Stimulated activated naive B cell treated with anti-CD40 and anti-IgM and Interleukin-4, amounts not matched to agents 10 μg/mL and 1 μg/mL and 100 μg/mL, for 72 hours (primary cell): ENCODE measurements around the gene ITPKB.
"Not testable (repeated sequence)": the region's sequence is repeated elsewhere in the genome, so short reads cannot be mapped to it uniquely, and the experiment has no call there.

Source experiments
- ATAC-seq, 2 donors: fragments of 150-1000 bp; cut with Tn5 transposase; replicated peaks; 2 replicates each; pipeline ENCODE4 v1.10.0; 2021; ENCODE audit warnings: moderate library complexity in 1 of 2
- DNase-seq: peaks from one replicate; pipeline ENCODE4 v3.0.0; 2021
- H3K27ac Mint-ChIP-seq: one replicate; pipeline ENCODE4 v1.8.0; 2022; ENCODE audit warnings: mild to moderate bottlenecking, mixed read lengths
- H3K27me3 Mint-ChIP-seq, 2 donors: one replicate each; pipeline ENCODE4 v1.8.0; 2022; ENCODE audit warnings: mixed read lengths in 2 of 2
- H3K36me3 Mint-ChIP-seq, 2 donors: one replicate each; pipeline ENCODE4 v1.8.0; 2022; ENCODE audit warnings: mixed read lengths in 2 of 2, mild to moderate bottlenecking in 1 of 2
- H3K4me1 Mint-ChIP-seq, 2 donors: one replicate each; pipeline ENCODE4 v1.8.0; 2022; ENCODE audit warnings: mixed read lengths in 2 of 2, mild to moderate bottlenecking in 1 of 2
- H3K4me3 Mint-ChIP-seq, 2 donors: one replicate each; pipeline ENCODE4 v1.8.0; 2022; ENCODE audit warnings: mild to moderate bottlenecking in 2 of 2, mixed read lengths in 2 of 2, moderate library complexity in 1 of 2
- H3K9me3 Mint-ChIP-seq, 2 donors: one replicate each; pipeline ENCODE4 v1.8.0; 2022; ENCODE audit warnings: mixed read lengths in 2 of 2, mild to moderate bottlenecking in 1 of 2

Gene ITPKB

DNA sequence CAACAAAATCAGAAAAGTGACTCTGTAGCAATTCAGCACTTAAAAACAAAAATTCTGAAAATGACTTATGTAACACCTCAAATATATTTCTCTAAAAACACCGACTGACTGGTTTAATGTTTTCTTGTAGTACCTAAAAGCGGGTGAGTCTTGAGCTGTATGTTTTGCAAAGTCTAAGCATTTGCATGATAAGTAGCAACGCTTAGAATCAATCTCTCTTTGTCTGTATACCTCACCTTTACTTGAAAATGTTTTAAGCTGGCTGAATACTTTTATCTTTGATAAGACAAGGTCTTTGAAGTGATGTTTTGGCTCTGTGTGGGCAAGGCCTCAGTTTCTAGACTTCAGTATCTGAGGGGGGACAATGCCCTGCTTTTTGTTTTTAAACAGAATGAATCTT lies 8.2 kb downstream of the ITPKB start:
- no peaks in the 10 kb centered on the region for H3K9me3 Mint-ChIP-seq
- H3K27ac Mint-ChIP-seq = peak overlapping the region; percentile 88
- DNase-seq (no peak), ATAC-seq (no peak)
- H3K4me1 Mint-ChIP-seq = peaks cover 72 to 95% of the 10 kb centered on the region in 2 donors
- H3K27me3 Mint-ChIP-seq = no peaks in the 10 kb centered on the region
- H3K4me3 Mint-ChIP-seq = peak overlapping the region; percentile 72 to 79
- H3K36me3 Mint-ChIP-seq = peaks cover 73 to 86% of the 10 kb centered on the region in 2 donors

DNA sequence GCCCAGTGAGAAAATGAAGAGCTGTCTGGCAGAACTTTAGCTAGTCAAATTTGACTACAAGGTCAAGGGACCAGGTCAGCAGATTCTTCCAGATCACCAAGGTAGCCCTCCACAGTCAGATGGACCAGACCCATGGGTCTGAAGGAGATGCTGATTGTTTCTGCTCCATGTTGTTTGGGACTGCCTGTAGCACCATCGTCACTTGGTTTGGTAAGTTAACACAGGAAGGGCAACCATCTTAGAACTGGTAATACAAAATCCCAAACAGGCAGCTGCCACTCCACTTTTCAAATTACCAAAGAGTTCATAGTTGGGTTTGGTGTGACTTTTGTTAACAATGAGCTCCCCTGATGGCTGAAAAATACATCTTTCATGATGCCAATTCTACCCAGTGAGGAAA lies 9.0 kb downstream of the ITPKB start:
- peak overlapping the region; percentile 76 for H3K27ac Mint-ChIP-seq
- H3K4me3 Mint-ChIP-seq = peak overlapping the region; percentile 39 to 41
- no peaks in the 10 kb centered on the region for H3K27me3 Mint-ChIP-seq
- H3K36me3 Mint-ChIP-seq = peaks cover 67 to 86% of the 10 kb centered on the region in 2 donors
- H3K4me1 Mint-ChIP-seq = peaks cover 73 to 95% of the 10 kb centered on the region in 2 donors
- H3K9me3 Mint-ChIP-seq = no peaks in the 10 kb centered on the region
- no peak for DNase-seq
- ATAC-seq = no peak

DNA sequence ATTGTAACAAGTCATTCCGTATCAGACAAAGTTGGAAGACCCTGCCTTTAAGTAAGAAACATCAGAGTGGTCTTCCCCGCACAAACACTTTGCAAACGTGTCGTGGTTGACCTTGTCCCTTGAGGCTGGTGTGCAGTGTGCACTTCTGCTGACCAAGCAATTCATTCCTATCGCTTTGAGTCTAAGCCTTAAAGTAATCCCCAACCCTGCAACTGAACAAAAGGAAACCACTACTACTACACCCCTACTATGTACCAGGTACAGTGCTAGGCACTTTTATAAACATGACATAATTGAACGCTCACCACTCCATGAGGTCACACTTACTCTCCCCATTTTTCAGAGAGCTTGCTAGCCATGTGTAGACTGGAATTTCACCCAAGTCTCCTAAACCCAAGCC lies 10.6 kb downstream of the ITPKB start:
- Mint-ChIP-seq H3K4me1 (peaks cover 73 to 94% of the 10 kb centered on the region in 2 donors), H3K27me3 (no peaks in the 10 kb centered on the region), H3K4me3 (no peak overlapping the region), H3K27ac (peak overlapping the region; percentile 84), H3K9me3 (no peaks in the 10 kb centered on the region), H3K36me3 (peaks cover 63 to 85% of the 10 kb centered on the region in 2 donors)
- ATAC-seq = no peak
- DNase-seq = no peak

DNA sequence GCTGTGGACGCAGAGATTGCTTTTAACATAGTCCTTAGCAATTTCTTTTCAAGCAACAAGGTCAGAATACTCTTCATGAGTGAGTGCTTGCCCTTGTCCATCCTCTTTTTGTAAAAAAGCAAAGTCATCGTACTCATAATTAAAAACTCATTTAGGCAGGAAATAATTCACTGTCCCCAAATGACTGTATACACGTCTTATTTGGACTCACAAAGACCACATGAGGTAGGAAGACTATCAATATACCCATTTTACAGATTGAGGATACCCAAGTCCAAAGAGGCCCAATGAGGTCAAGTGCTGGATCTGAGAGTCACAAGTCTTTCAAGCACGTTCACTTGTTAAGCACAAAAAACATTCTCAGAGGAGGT lies 13.2 kb downstream of the ITPKB start:
- Mint-ChIP-seq H3K4me3 (peak overlapping the region in 1 of 2 donors; percentile 33), H3K36me3 (peaks cover 53 to 76% of the 10 kb centered on the region in 2 donors), H3K4me1 (peaks cover 69 to 92% of the 10 kb centered on the region in 2 donors), H3K27me3 (no peaks in the 10 kb centered on the region), H3K9me3 (no peaks in the 10 kb centered on the region), H3K27ac (peak overlapping the region; percentile 87)
- DNase-seq = no peak
- no peak for ATAC-seq

DNA sequence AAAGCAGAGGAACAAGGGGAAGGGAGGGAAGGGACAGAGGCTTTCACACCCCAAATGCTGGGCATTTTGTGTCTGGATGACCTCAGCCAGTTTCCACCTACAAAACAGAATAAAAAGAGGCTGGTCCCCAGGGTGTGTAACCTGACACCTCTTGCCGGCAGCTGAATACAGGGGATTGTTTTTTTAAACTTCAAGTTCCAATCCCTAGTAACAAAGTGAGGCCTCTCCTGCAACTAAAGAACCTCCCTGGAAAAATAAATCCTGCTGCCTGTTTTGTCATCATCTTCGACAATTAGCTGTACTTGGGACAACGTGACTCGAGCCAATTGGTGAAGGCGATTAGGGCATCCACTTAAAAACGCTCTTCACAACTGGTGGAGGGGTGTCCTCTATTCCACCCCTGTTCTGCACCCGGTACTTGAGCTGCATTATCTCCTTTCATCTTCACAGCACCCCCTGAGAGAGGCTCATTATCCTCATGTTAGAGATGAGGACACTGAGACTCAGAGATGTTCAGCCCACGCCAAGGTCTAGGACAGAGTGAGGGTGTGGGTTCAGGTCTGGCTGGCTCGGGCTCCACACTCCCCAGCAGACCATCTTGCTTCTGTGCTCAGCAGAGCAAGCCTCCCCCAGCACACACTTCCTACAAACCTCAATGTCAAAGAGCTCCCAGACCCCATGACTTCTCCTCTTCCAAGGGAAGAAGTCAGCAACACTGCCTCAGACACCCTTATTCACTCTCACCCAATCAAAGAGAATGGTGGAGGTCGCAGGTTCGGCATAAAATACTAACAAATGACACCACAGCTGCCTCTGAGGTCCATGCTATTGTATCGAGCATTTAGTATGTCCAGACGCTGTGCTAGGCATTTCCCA lies 15.2 kb downstream of the ITPKB start:
- DNase-seq (no peak), ATAC-seq (no peak)
- H3K4me3 Mint-ChIP-seq = peak overlapping the region in 1 of 2 donors; percentile 44
- H3K27me3 Mint-ChIP-seq = no peaks in the 10 kb centered on the region
- peak overlapping the region; percentile 92 for H3K27ac Mint-ChIP-seq
- H3K36me3 Mint-ChIP-seq = peaks cover 45 to 72% of the 10 kb centered on the region in 2 donors
- H3K4me1 Mint-ChIP-seq = peaks cover 67 to 89% of the 10 kb centered on the region in 2 donors
- H3K9me3 Mint-ChIP-seq = no peaks in the 10 kb centered on the region

DNA sequence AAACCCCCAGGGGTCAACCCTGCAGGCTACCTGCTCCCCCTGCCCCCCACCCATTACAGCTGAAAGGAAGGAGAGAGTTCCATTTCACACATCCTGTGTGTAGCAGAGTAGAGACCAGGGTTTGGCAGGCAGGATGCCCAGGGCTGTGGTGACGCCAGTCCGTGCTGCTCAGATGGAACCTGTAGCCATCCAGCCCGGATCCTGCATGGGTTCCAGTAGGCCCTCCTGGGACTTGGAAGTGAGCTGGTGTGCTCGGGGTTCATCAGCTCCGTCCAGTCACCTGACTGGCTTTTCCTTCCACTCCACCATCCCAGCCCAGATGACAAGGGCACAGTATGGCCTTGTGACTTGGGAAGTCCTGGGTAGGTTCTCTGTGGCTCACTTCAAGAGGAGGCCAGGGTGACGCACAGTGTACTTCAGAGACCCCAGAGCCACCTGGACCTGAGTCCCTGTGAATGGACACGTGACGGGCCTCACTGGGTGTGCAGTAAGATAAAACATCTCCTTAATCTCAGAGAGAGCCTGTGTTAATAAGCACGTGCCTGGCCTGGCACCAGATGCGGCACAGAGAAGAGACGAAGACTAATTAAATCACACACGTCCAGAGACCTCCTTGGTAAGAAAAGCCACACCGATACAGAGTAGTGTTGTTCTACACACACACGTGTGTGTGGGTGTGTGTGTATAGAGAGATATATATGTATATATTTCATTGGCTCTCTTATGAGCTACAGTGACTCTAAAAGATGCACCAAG lies 16.0 kb downstream of the ITPKB start:
- no peaks in the 10 kb centered on the region for H3K9me3 Mint-ChIP-seq
- no peak overlapping the region for H3K4me3 Mint-ChIP-seq
- H3K36me3 Mint-ChIP-seq = peaks cover 44 to 71% of the 10 kb centered on the region in 2 donors
- no peaks in the 10 kb centered on the region for H3K27me3 Mint-ChIP-seq
- DNase-seq (no peak), ATAC-seq (no peak)
- H3K27ac Mint-ChIP-seq = peak overlapping the region; percentile 22
- peaks cover 63 to 88% of the 10 kb centered on the region in 2 donors for H3K4me1 Mint-ChIP-seq

DNA sequence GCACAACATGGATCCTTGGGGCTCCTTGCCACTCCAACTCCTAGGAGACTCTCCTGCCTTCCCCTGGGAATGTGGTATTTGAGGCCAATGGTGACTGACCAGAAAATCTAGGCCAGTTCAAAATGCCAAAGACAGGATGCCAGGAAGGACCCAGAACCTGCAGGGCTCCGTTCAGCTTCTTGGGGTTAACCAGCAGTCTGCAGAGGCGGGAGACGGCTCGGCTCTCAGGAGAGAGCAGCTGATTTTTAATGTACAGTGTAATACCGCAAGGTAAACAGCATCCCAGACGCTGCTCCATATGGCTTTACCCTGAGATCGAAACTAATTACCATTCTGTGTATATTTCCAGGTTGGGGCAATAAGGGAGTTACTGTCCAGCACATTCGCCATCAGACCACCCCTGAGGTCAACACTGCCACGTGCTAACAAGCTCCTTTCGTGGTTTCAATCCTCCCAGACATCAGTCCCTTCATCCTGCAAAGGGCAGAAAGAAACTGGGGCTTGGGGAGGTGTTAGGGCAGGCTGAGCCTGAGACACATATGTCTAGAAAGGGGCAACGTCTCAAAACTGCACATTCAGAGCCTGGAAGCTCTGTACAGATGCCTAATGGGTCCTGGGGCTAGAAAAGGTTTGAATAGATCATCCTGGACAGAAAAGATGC lies 16.7 kb downstream of the ITPKB start:
- peaks cover 61 to 88% of the 10 kb centered on the region in 2 donors for H3K4me1 Mint-ChIP-seq
- no peaks in the 10 kb centered on the region for H3K27me3 Mint-ChIP-seq
- peaks cover 49 to 69% of the 10 kb centered on the region in 2 donors for H3K36me3 Mint-ChIP-seq
- H3K9me3 Mint-ChIP-seq = no peaks in the 10 kb centered on the region
- peak overlapping the region; percentile 22 for H3K27ac Mint-ChIP-seq
- no peak overlapping the region for H3K4me3 Mint-ChIP-seq
- DNase-seq (no peak), ATAC-seq (no peak)

DNA sequence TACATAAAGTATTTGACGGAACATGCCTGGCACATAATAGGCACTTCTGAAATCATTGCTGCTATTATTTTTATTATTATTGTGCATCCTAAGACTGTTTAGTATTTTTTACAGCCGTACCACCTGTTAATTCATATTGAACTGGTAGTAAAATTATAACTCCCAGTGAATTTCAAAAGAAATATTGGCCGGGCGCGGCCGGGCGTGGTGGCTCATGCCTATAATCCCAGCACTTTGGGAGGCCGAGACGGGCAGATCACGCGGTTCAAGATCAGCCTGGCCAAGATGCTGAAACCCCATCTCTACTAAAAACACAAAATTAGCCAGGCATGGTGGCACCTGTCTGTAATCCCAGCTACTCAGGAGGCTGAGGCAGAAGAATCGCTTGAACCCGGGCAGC lies 18.5 kb downstream of the ITPKB start:
- H3K27me3 Mint-ChIP-seq, H3K27ac Mint-ChIP-seq, H3K9me3 Mint-ChIP-seq, DNase-seq, ATAC-seq, H3K4me3 Mint-ChIP-seq: not testable (repeated sequence)
- Mint-ChIP-seq H3K36me3 (peaks cover 39 to 59% of the 10 kb centered on the region in 2 donors), H3K4me1 (peaks cover 53 to 78% of the 10 kb centered on the region in 2 donors)

DNA sequence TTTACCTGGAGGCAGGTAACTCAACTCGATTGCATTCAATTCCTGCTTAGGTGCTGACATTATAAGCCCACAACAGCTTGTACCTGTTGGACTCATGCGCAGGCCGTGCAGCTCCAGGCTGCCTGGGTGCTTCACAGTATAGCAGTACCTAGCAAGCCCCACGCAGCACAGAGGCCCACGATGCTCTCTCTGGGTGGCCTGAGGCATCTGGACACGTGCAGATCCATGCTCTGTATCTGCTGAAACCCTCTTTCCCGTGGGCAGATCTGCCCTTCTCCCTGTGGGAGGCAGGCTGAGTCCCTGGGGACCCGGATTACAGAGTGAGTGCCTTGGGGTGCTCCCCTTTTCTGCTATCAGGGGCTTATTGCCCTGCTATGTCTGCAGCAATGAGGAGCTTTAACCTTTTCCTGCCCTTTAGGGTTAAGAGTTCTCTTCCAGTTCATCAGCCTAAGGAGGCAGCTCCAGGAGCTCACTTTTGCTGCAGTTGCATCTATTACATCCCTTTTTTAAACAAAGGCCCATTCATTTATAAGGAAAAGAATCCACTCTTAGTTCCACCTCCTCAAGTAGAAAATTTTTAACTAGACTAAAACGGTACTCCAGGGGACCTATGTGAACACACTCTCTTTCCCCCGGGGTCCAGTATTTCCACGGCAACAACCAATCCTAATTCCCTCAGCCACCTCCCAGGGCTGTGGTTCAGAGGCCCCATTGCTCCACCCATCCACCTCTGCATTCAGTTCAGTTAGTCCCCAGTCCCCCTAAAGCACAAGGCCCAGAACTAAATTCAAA lies 19.3 kb downstream of the ITPKB start:
- Mint-ChIP-seq H3K9me3 (no peaks in the 10 kb centered on the region), H3K27me3 (no peaks in the 10 kb centered on the region), H3K36me3 (peaks cover 36 to 56% of the 10 kb centered on the region in 2 donors), H3K27ac (peak overlapping the region; percentile 88), H3K4me1 (peaks cover 51 to 76% of the 10 kb centered on the region in 2 donors), H3K4me3 (peak overlapping the region in 1 of 2 donors; percentile 15)
- DNase-seq (no peak), ATAC-seq (no peak)

DNA sequence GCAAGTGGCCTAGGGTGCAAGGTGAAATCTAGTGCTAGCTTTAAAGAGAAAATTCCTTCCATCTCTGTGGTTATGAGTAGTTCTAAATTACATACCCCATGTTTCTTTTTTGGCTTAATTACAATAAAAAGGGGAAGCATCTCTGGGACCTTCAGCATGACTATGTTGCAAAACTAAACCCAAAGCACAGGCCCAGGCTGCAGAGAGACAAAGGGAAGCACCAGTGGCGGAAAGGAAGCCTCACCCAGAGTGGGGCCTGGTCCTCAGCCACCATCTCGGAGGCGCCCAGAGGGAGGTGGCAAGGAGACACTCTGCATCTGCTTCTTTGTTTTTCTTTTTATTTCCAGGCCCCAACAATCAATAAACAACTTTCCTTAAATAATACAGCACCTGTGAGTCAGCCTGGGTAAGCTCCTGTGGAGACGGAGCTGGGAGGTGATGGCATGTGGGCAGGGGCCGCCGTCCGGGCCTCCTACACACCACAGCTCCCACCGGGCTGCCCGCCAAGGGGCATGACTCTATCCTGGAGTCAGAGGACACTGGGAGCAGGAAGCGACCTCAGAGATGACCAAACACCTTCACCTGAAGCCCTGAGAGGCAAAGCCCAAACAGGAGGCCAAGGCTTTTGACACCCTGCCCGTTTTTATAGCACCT lies 21.7 kb downstream of the ITPKB start:
- Mint-ChIP-seq H3K4me3 (peak overlapping the region; percentile 21 to 71), H3K27me3 (no peaks in the 10 kb centered on the region), H3K36me3 (peaks cover 38 to 62% of the 10 kb centered on the region in 2 donors), H3K9me3 (peaks cover 4% of the 10 kb centered on the region in 2 donors), H3K4me1 (peaks cover 57 to 77% of the 10 kb centered on the region in 2 donors), H3K27ac (peak overlapping the region; percentile 90)
- ATAC-seq (peak; percentile 80 to 83), DNase-seq (no peak)

DNA sequence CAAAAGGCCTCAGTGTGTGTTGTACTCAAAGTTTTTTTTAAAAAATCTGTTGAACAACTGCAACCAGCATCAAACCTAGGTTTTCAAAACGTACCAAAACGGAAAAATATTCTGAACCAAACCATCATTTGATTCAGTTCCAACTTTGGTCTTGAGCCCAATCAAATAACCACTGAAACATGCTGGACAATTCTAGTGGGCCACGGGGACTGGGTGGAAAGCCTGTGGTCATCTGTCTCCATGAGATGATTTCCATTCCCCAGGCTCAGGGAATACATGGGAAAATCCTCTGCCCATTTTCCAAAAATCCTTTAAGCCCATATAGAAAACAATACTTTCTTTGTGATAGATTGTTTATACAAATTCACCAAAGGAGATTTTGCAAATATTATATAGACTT lies 22.5 kb downstream of the ITPKB start:
- Mint-ChIP-seq H3K4me1 (peaks cover 62 to 77% of the 10 kb centered on the region in 2 donors), H3K9me3 (peaks cover 4% of the 10 kb centered on the region in 2 donors), H3K27ac (peak overlapping the region; percentile 90), H3K36me3 (peaks cover 30 to 62% of the 10 kb centered on the region in 2 donors), H3K4me3 (no peak overlapping the region), H3K27me3 (no peaks in the 10 kb centered on the region)
- ATAC-seq (no peak), DNase-seq (no peak)

DNA sequence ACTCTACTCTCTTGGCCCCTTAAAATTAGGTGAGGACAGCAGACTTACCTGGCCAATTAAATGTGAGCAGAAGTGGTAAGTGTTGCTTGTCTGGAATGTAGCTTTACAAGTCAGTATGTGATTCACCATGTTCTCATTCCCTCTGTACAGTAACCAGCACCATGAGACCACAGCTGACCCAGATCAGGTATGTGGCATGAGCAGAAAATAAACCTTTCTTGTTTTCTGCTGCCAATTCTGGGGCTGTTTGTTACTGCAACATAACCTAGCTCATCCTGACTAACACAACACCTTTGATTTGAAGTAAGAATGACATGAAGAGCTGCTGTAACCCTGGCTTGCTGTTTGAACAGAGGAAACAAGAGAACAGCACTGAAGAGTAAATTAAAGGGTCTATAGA lies 24.9 kb downstream of the ITPKB start:
- Mint-ChIP-seq H3K4me1 (peaks cover 71 to 84% of the 10 kb centered on the region in 2 donors), H3K27me3 (no peaks in the 10 kb centered on the region), H3K27ac (peak overlapping the region; percentile 69), H3K4me3 (no peak overlapping the region), H3K9me3 (peaks cover 4% of the 10 kb centered on the region in 2 donors), H3K36me3 (peaks cover 27 to 66% of the 10 kb centered on the region in 2 donors)
- ATAC-seq (no peak), DNase-seq (no peak)

DNA sequence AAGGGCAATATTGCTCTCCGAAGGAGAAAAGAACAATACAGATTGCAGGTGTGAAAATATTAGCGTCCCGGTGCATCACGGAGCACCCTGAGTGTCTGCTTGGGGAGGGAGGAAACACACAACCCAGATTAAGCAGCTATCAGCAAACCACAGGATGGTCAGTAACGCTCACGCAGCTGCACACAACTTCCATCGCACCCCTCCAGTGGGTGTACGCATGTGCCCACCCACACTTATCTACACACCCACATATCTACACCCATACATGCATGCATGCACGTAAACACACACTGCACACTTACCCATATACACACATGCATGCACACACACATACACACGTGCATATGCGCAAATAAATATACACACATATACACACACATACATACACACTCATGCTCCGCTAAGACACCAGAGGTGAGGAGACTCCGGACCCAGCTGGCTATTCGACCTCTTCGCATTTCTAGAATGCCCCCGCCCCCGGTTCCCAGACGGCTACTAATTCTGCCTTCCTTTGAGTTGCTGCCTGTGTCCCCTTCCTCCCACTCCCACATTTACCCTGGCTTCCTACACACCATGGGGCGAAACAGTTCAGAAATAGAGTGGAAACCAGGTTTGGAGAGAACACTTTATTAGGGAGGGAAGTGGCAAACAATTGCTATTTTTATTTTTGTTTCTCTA lies 26.2 kb downstream of the ITPKB start:
- Mint-ChIP-seq H3K36me3 (peaks cover 26 to 60% of the 10 kb centered on the region in 2 donors), H3K27ac (peak overlapping the region; percentile 86), H3K9me3 (peaks cover 4% of the 10 kb centered on the region in 2 donors), H3K4me3 (peak overlapping the region; percentile 18 to 49), H3K27me3 (no peaks in the 10 kb centered on the region), H3K4me1 (peaks cover 73 to 83% of the 10 kb centered on the region in 2 donors)
- DNase-seq (no peak), ATAC-seq (peak; percentile 6 to 20)
